ENCODE measurements around the gene ABCD3. TPM values are rescaled to one million over a fixed set of nuclear protein-coding genes. Genes with fewer than 3 reads are reported as not detected.

The ABCD3 gene
- total RNA-seq, 3 donors from 2014 or later (not counting 1 experiment from before 2014, with no cell fraction given), result 22.3 to 29.5 (median 27.6) TPM

DNA sequence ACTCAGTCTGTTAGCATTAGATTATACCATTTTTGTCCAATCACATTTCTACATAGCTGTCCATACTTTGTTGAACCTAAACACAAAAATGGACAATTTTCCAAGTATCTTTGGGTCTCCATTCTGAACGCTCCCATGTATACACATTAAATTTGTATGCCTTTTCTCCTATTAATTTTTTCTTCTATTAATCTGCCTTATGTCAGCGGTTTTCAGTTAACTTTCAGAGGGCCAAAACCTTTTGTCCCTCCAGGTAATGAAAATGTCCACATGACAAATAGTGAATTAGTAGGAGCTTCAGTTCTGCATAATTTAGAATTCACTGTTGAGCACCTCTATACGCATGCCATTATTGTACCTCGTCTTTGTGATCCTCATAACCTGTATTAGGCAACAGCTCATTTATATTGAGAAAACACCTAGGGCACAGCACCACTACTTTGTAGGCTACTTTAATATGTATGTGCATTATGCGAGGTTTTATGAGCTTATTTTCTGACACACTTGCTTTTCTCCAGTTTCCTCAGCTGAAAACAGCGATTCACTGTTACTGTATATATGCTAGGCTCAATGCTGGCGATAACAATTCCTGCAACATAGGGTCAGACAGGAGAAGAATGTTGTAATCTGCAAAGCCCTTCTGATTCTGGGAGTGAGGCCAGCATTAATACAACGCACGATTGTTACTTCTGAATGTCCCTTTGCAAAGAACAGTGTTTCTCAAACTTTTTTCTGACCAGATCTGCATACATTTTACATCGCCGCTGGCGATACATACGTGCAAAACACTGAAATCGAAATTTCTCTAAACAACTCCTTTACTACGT, 1.1 kb upstream of the ABCD3 start:
- TF ChIP-seq CTCF (IDR thresholded peaks at IDR 0.05), result no peak
- 88% methylated on average over 15 of the region's 15 CpGs for WGBS (ENCODE audit: insufficient coverage)
- H3K4me3 ChIP-seq (ENCODE audit: low read length), result peak overlapping the region; percentile 73
- H3K36me3 Mint-ChIP-seq, result no peaks in the 10 kb centered on the region
- DNase-seq, result no peak
- H3K4me1 ChIP-seq (ENCODE audit: control insufficient read depth, insufficient read depth, low read length), result peaks cover 9% of the 10 kb centered on the region
- intact Hi-C loops (cut with micrococcal nuclease), result loop anchor here (5.0 to 10.0 kb wide), 2 partner anchors 662 to 815 kb away; partner anchors contain the start of gene RWDD3
- H3K9me3 ChIP-seq (ENCODE audit: control insufficient read depth, insufficient read depth, low read length), result no peaks in the 10 kb centered on the region
- ATAC-seq, result no peak
- H3K27me3 ChIP-seq (ENCODE audit: control insufficient read depth, insufficient read depth, low read length), result no peaks in the 10 kb centered on the region
- no peak overlapping the region for H3K4me3 Mint-ChIP-seq
- H3K4me1 Mint-ChIP-seq, result peaks cover 25 to 30% of the 10 kb centered on the region in 2 donors
- no peaks in the 10 kb centered on the region for H3K9me3 Mint-ChIP-seq
- no peak overlapping the region for H3K27ac Mint-ChIP-seq
- peaks cover 11 to 12% of the 10 kb centered on the region in 2 donors for H3K27me3 Mint-ChIP-seq (ENCODE audit: low read depth in 2 of 2)
- no peaks in the 10 kb centered on the region for H3K36me3 ChIP-seq (ENCODE audit: control insufficient read depth, insufficient read depth, low read length)
- H3K27ac ChIP-seq (ENCODE audit: low read length), result peak overlapping the region; percentile 80

- Mint-ChIP-seq H3K27me3 (ENCODE audit: low read depth in 2 of 2) (peaks cover 8 to 11% of the 10 kb centered on the region in 2 donors), H3K27ac (no peak overlapping the region), H3K4me1 (peaks cover 26 to 36% of the 10 kb centered on the region in 2 donors), H3K9me3 (no peaks in the 10 kb centered on the region), H3K4me3 (no peak overlapping the region), H3K36me3 (no peaks in the 10 kb centered on the region)
- no peak for DNase-seq
- Histone ChIP-seq H3K36me3 (ENCODE audit: control insufficient read depth, insufficient read depth, low read length) (no peaks in the 10 kb centered on the region), H3K4me1 (ENCODE audit: control insufficient read depth, insufficient read depth, low read length) (peaks cover 9% of the 10 kb centered on the region), H3K9me3 (ENCODE audit: control insufficient read depth, insufficient read depth, low read length) (no peaks in the 10 kb centered on the region), H3K27me3 (ENCODE audit: control insufficient read depth, insufficient read depth, low read length) (no peaks in the 10 kb centered on the region), H3K4me3 (ENCODE audit: low read length) (peak overlapping the region; percentile 73), H3K27ac (ENCODE audit: low read length) (peak overlapping the region; percentile 80)
- 29% methylated on average over 9 of the region's 9 CpGs for WGBS (ENCODE audit: insufficient coverage)
- no peak for ATAC-seq
- no peak for TF ChIP-seq CTCF (IDR thresholded peaks at IDR 0.05)
- intact Hi-C loops (cut with micrococcal nuclease), result loop anchor here (5.0 to 10.0 kb wide), 2 partner anchors 663 to 815 kb away; partner anchors contain the start of gene RWDD3
These were observed 536 bp upstream of the ABCD3 start for GRCh38 chr1:94417728-94417977.

DNA sequence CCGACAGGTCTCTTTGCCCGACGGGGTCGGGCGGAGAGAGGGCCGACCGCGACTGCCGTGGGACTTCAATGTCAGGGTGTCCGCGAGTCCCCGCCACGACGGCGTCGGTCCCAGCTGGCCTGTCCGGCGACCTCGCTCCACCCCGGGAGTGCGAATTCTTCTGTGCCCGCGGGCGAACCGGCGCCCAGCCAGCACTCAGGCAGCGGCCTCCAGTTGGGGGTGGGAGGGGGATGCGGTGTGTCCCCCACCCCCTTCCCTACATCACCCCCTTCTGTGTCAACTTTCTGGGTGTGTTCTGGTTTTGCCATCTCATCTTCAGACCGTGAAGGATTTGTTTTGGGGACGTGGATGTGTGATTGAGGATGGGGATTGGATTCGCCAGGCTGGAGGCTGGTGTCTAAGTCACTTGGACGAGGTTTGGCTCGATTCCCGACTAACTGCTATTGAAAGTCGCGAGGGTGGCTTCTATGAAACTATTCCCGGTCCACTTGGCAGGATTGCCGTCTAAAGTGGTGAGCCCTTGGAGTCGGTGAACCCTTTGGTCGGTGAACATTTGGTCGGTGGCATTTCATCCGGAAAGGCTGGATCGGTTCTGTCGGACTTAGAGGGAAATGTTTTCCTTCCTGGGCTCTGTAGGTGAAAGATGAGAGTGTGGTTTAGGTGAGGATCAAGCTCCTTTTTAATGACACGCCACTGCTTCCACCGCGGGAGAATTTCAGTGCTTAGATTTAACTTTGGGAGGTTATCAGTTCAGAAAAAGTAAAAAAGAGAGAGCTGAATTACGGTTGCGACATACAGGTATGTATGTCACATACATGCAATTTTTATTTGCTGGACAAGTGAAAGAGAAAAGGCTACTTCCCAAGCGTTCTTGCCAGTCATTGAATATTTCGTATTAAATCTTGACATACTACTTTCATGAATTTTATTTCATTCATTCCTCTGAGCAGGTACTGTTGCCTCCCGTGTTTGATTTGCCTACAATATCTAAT, 771 bp downstream of the ABCD3 start:
- no peak for DNase-seq
- no peaks in the 10 kb centered on the region for H3K9me3 Mint-ChIP-seq
- Histone ChIP-seq H3K9me3 (ENCODE audit: control insufficient read depth, insufficient read depth, low read length) (no peaks in the 10 kb centered on the region), H3K4me3 (ENCODE audit: low read length) (peak overlapping the region; percentile 94), H3K4me1 (ENCODE audit: control insufficient read depth, insufficient read depth, low read length) (peaks cover 9% of the 10 kb centered on the region), H3K27me3 (ENCODE audit: control insufficient read depth, insufficient read depth, low read length) (no peaks in the 10 kb centered on the region), H3K27ac (ENCODE audit: low read length) (peak overlapping the region; percentile 78), H3K36me3 (ENCODE audit: control insufficient read depth, insufficient read depth, low read length) (no peaks in the 10 kb centered on the region)
- WGBS (ENCODE audit: insufficient coverage), result 8% methylated on average over 49 of the region's 52 CpGs
- no peaks in the 10 kb centered on the region for H3K36me3 Mint-ChIP-seq
- H3K27ac Mint-ChIP-seq, result no peak overlapping the region
- ATAC-seq, result no peak
- H3K4me3 Mint-ChIP-seq, result no peak overlapping the region
- TF ChIP-seq CTCF (IDR thresholded peaks at IDR 0.05), result no peak
- intact Hi-C loops (cut with micrococcal nuclease), result loop anchor here (1.0 to 10.0 kb wide), 3 partner anchors 653 to 813 kb away; partner anchors contain the start of genes ALG14 and RWDD3
- peaks cover 8% of the 10 kb centered on the region in 2 donors for H3K27me3 Mint-ChIP-seq (ENCODE audit: low read depth in 2 of 2)
- peaks cover 26 to 47% of the 10 kb centered on the region in 2 donors for H3K4me1 Mint-ChIP-seq

All from natural killer cell (primary cell).